ENCODE measurements around the gene DNAH1. TPM values are rescaled to one million over a fixed set of nuclear protein-coding genes. Genes with fewer than 3 reads are reported as not detected.

Gene DNAH1
- total RNA-seq, 1 experiment from 2014 or later: 3.0 TPM

DNA sequence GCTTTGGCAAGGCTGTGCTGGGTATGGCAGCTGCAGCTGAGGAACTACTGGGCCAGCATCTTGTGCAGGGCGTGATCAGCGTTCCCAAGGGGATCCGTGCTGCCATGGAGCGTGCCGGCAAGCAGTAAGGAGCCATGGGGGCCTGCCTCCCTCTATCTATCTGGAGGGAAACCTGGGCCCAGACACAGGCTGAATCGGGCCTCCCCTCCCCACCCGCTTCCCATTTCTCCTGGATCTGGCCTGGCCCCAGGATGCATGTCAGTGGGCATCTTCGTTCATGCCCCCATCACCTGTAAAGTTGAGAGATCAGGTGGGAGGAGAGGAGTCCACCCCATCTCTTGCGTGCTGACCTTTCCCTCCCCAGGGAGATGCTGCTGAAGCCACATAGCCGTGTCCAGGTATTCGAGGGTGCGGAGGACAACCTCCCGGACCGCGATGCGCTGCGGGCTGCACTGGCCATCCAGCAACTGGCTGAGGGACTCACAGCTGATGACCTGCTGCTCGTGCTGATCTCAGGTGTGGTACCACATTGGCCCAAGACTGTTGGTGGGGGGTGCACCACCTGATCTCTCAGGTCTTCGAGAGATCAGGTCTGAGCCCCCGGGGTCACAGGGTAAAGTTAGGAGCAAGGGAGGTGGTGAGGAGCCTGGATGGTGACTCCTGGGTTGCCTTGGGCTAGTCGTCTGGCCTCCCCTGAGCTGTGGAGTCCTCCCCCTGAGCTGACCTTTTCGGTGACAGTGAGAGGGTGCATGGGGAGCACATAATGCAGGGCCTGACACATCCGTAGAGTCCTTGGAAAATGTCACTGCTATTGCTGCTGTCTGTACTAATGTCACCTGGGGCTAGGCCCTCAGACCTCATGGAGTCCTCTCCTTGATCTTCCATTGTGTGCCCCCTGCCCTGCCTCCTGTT lies 25.3 kb upstream of the DNAH1 start:
- no peak overlapping the region for H3K4me3 Mint-ChIP-seq (ENCODE audit: unreplicated experiment)
- H3K27me3 Mint-ChIP-seq (ENCODE audit: insufficient read depth, unreplicated experiment): no peaks in the 10 kb centered on the region
- peaks cover 5% of the 10 kb centered on the region for H3K4me1 Mint-ChIP-seq (ENCODE audit: insufficient read depth, unreplicated experiment)
- POLR2A ChIA-PET: no interaction called here
- CTCF ChIA-PET: interaction anchor here (0.7 to 2.7 kb wide), 6 partner anchors 17 to 143 kb away, joined by 3 to 13 read pairs (median 3); no protein-coding TSS in a partner anchor
- intact Hi-C loops (cut with micrococcal nuclease): loop anchor here (5.0 kb wide), 1 partner anchor 46 kb away; no protein-coding TSS in a partner anchor
- no peak for DNase-seq (ENCODE audit: unreplicated experiment)
- TF ChIP-seq, protein P1, sequence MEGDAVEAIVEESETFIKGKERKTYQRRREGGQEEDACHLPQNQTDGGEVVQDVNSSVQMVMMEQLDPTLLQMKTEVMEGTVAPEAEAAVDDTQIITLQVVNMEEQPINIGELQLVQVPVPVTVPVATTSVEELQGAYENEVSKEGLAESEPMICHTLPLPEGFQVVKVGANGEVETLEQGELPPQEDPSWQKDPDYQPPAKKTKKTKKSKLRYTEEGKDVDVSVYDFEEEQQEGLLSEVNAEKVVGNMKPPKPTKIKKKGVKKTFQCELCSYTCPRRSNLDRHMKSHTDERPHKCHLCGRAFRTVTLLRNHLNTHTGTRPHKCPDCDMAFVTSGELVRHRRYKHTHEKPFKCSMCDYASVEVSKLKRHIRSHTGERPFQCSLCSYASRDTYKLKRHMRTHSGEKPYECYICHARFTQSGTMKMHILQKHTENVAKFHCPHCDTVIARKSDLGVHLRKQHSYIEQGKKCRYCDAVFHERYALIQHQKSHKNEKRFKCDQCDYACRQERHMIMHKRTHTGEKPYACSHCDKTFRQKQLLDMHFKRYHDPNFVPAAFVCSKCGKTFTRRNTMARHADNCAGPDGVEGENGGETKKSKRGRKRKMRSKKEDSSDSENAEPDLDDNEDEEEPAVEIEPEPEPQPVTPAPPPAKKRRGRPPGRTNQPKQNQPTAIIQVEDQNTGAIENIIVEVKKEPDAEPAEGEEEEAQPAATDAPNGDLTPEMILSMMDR (IDR thresholded peaks at IDR 0.05; ENCODE audit: unreplicated experiment): no peak
- peaks cover 4% of the 10 kb centered on the region for H3K36me3 Mint-ChIP-seq (ENCODE audit: insufficient read depth, unreplicated experiment)
- BruUV-seq (replicated peaks): no TSS peak
- H3K9me3 Mint-ChIP-seq (ENCODE audit: unreplicated experiment): no peaks in the 10 kb centered on the region
- H3K27ac Mint-ChIP-seq (ENCODE audit: low read depth, unreplicated experiment): no peak overlapping the region

DNA sequence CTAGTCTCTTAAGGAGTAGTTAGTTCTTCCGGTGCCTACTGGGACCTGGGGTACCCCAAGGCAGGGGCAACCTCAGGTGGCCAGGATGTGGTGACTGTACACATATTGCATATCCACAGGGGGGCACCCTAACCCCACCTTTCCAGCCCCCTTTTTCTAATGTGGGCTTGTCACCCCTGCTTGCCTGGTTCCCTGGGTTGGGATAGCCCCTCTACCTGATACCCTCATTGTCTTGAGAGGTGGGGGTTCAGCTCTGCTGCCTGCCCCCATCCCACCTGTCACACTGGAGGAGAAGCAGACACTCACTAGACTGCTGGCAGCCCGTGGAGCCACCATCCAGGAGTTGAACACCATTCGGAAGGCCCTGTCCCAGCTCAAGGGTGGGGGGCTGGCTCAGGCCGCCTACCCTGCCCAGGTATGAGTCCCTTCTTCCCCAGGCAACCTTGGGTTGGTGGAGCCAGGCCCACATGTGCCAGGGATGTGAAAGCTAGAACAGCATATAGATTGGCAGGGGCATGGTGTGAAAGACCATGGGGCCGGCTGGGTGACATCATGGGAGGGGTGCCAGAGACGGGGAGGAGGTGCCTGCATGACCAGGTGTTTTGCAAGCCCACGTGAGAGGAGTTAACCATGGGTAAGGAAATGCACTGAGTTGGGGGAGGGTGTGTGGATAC lies 24.5 kb upstream of the DNAH1 start:
- H3K36me3 Mint-ChIP-seq (ENCODE audit: insufficient read depth, unreplicated experiment): peaks cover 4% of the 10 kb centered on the region
- H3K27me3 Mint-ChIP-seq (ENCODE audit: insufficient read depth, unreplicated experiment): no peaks in the 10 kb centered on the region
- H3K4me3 Mint-ChIP-seq (ENCODE audit: unreplicated experiment): no peak overlapping the region
- H3K9me3 Mint-ChIP-seq (ENCODE audit: unreplicated experiment): no peaks in the 10 kb centered on the region
- intact Hi-C loops (cut with micrococcal nuclease): loop anchor here (5.0 kb wide), 1 partner anchor 46 kb away; no protein-coding TSS in a partner anchor
- CTCF ChIA-PET: interaction anchor here (0.6 to 2.7 kb wide), 11 partner anchors 18 to 290 kb away, joined by 3 to 13 read pairs (median 3); no protein-coding TSS in a partner anchor
- DNase-seq (ENCODE audit: unreplicated experiment): no peak
- no peak overlapping the region for H3K27ac Mint-ChIP-seq (ENCODE audit: low read depth, unreplicated experiment)
- POLR2A ChIA-PET: interaction anchor here (0.6 to 1.3 kb wide), 2 partner anchors 38 to 75 kb away, joined by 3 read pairs; no protein-coding TSS in a partner anchor
- BruUV-seq (replicated peaks): no TSS peak
- TF ChIP-seq, protein P1 (IDR thresholded peaks at IDR 0.05; ENCODE audit: unreplicated experiment): peak; percentile 34
- H3K4me1 Mint-ChIP-seq (ENCODE audit: insufficient read depth, unreplicated experiment): peaks cover 4% of the 10 kb centered on the region

DNA sequence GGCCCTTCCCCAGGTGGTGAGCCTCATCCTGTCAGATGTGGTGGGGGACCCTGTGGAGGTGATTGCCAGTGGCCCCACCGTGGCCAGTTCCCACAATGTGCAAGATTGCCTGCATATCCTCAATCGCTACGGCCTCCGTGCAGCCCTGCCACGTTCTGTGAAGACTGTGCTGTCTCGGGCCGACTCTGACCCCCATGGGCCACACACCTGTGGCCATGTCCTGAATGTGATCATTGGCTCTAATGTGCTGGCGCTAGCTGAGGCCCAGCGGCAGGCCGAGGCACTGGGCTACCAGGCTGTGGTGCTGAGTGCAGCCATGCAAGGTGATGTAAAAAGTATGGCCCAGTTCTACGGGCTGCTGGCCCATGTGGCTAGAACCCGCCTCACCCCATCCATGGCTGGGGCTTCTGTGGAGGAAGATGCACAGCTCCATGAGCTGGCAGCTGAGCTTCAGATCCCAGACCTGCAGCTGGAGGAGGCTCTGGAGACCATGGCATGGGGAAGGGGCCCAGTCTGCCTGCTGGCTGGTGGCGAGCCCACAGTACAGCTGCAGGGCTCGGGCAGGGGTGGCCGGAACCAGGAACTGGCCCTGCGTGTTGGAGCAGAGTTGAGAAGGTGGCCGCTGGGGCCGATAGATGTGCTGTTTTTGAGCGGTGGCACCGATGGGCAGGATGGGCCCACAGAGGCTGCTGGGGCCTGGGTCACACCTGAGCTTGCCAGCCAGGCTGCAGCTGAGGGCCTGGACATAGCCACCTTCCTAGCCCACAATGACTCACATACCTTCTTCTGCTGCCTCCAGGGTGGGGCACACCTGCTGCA lies 23.7 kb upstream of the DNAH1 start:
- TF ChIP-seq, protein P1 (IDR thresholded peaks at IDR 0.05; ENCODE audit: unreplicated experiment): no peak
- Mint-ChIP-seq H3K4me3 (ENCODE audit: unreplicated experiment) (no peak overlapping the region), H3K9me3 (ENCODE audit: unreplicated experiment) (no peaks in the 10 kb centered on the region), H3K27ac (ENCODE audit: low read depth, unreplicated experiment) (no peak overlapping the region), H3K27me3 (ENCODE audit: insufficient read depth, unreplicated experiment) (no peaks in the 10 kb centered on the region), H3K36me3 (ENCODE audit: insufficient read depth, unreplicated experiment) (peaks cover 4% of the 10 kb centered on the region), H3K4me1 (ENCODE audit: insufficient read depth, unreplicated experiment) (no peaks in the 10 kb centered on the region)
- ChIA-PET POLR2A (interaction anchor here (0.6 to 1.3 kb wide), 2 partner anchors 37 to 75 kb away, joined by 3 read pairs; no protein-coding TSS in a partner anchor), CTCF (interaction anchor here (0.6 to 2.7 kb wide), 11 partner anchors 17 to 290 kb away, joined by 3 to 13 read pairs (median 3); no protein-coding TSS in a partner anchor)
- DNase-seq (ENCODE audit: unreplicated experiment): no peak
- no TSS peak for BruUV-seq (replicated peaks)
- intact Hi-C loops (cut with micrococcal nuclease): loop anchor here (5.0 kb wide), 1 partner anchor 45 kb away; no protein-coding TSS in a partner anchor

Data from MCF 10A (cell line).